Hepatocyte (in vitro differentiated cells): ENCODE results near the gene CTBP1. TPM values are rescaled to one million over a fixed set of nuclear protein-coding genes. Genes with fewer than 3 reads are reported as not detected.
A peak's percentile ranks its signal among the peaks of the same experiment; 100 is the strongest.

Experiments
- DNase-seq: peaks from one replicate; pipeline ENCODE4 v3.0.0-alpha.2; 2016; ENCODE audit warnings: low spot score
- H2AFZ ChIP-seq: fragments of 200-600 bp; sonication (generic); 2 replicates; pipeline ENCODE4 v1.6.0; 2016; ENCODE audit warnings: antibody characterized with exemption, mild to moderate bottlenecking
- H3K27ac ChIP-seq: fragments of 200-600 bp; sonication (generic); 2 replicates; pipeline ENCODE4 v1.5.1; 2016; ENCODE audit warnings: mild to moderate bottlenecking
- H3K27me3 ChIP-seq: fragments of 200-600 bp; sonication (generic); 2 replicates; pipeline ENCODE4 v1.6.1; 2016
- H3K36me3 ChIP-seq: fragments of 200-600 bp; sonication (generic); replicated peaks from 2 replicates; pipeline ENCODE4 v1.5.1; 2016; ENCODE audit warnings: low read depth; ENCODE audit not compliant: insufficient read depth
- H3K4me1 ChIP-seq: fragments of 200-600 bp; sonication (generic); 2 replicates; pipeline ENCODE4 v1.5.1; 2016; ENCODE audit warnings: mild to moderate bottlenecking, moderate library complexity; ENCODE audit not compliant: insufficient read depth
- H3K4me2 ChIP-seq: fragments of 200-600 bp; sonication (generic); 2 replicates; pipeline ENCODE4 v1.6.0; 2016
- H3K4me3 ChIP-seq: fragments of 200-600 bp; sonication (generic); 2 replicates; pipeline ENCODE4 v1.5.1; 2016; ENCODE audit warnings: mild to moderate bottlenecking
- H3K79me2 ChIP-seq: fragments of 200-600 bp; sonication (generic); 2 replicates; pipeline ENCODE4 v1.6.0; 2017; ENCODE audit warnings: mild to moderate bottlenecking
- H3K9me2 ChIP-seq: fragments of 200-600 bp; sonication (generic); replicated peaks from 2 replicates; pipeline ENCODE4 v1.6.0; 2017; ENCODE audit warnings: mild to moderate bottlenecking; ENCODE audit not compliant: insufficient read depth
- H3K9me3 ChIP-seq: fragments of 200-600 bp; sonication (generic); 2 replicates; pipeline ENCODE4 v1.5.1; 2016; ENCODE audit warnings: low read depth, mild to moderate bottlenecking
- H4K20me1 ChIP-seq: fragments of 200-600 bp; sonication (generic); 2 replicates; pipeline ENCODE4 v1.6.0; 2016; ENCODE audit warnings: mild to moderate bottlenecking; ENCODE audit not compliant: insufficient read depth, poor library complexity, severe bottlenecking
- CTCF ChIP-seq: fragments of 200-600 bp; sonication (generic); IDR thresholded peaks from 2 replicates; pipeline ENCODE4 v1.5.1; 2016; ENCODE audit warnings: antibody characterized with exemption, mild to moderate bottlenecking; ENCODE audit not compliant: poor library complexity
- EZH2 ChIP-seq: fragments of 200-600 bp; sonication (generic); IDR thresholded peaks from 2 replicates; pipeline ENCODE4 v1.6.1; 2016; ENCODE audit warnings: antibody characterized with exemption, mild to moderate bottlenecking, borderline replicate concordance
- EZH2phosphoT487 ChIP-seq: fragments of 200-600 bp; sonication (generic); IDR thresholded peaks from one replicate; pipeline ENCODE4 v1.6.1; 2018; ENCODE audit warnings: antibody characterized with exemption, mild to moderate bottlenecking, low read depth, moderate library complexity; ENCODE audit not compliant: unreplicated experiment, severe bottlenecking
- WGBS: methylation state at CpG from one replicate; pipeline ENCODE4 v1.1.6; 2016; ENCODE audit warnings: low lambda C conversion rate; ENCODE audit errors: missing lambda C conversion rate; 5-methylcytosine and 5-hydroxymethylcytosine counted together
- polyA plus RNA-seq: library from polyadenylated mRNA; unstranded; fragments of >200 nt; fragmentation: Nextera tagmentation; extraction: Ambion mirVana; gene quantifications from 2 replicates; pipeline ENCODE4 v1.2.1, GENCODE V29; 2016
- total RNA-seq: library from RNA; depleted of rRNA; stranded (reverse); fragments of >200 nt; gene quantifications from 2 replicates; pipeline ENCODE4 v1.2.3, GENCODE V29; 2014

CTBP1 gene
- total and polyA plus RNA-seq, 2 experiments from 2014 or later, result 169 to 179 TPM

- H3K9me2 ChIP-seq, result no peaks in the 10 kb centered on the region
- H3K79me2 ChIP-seq, result peaks cover 12% of the 10 kb centered on the region
- peaks cover 26% of the 10 kb centered on the region for H3K4me1 ChIP-seq
- H3K4me3 ChIP-seq, result no peak overlapping the region
- no peak for DNase-seq
- peaks cover 25% of the 10 kb centered on the region for H3K27me3 ChIP-seq
- TF ChIP-seq CTCF (no peak), EZH2 (no peak), EZH2phosphoT487 (no peak)
- H3K9me3 ChIP-seq, result no peaks in the 10 kb centered on the region
- peaks cover 8% of the 10 kb centered on the region for H4K20me1 ChIP-seq
- H3K36me3 ChIP-seq, result no peaks in the 10 kb centered on the region
- WGBS, result 90% methylated on average over 21 of the region's 21 CpGs
- H3K4me2 ChIP-seq, result peak overlapping the region; percentile 90
- H3K27ac ChIP-seq, result no peak overlapping the region
- H2AFZ ChIP-seq, result no peak overlapping the region
These were observed 80.5 kb downstream of the CTBP1 start for GRCh38 chr4:1168191-1169101.

- peaks cover 25% of the 10 kb centered on the region for H3K27me3 ChIP-seq
- peaks cover 12% of the 10 kb centered on the region for H3K79me2 ChIP-seq
- peak overlapping the region; percentile 74 for H2AFZ ChIP-seq
- H4K20me1 ChIP-seq, result peaks cover 8% of the 10 kb centered on the region
- WGBS, result 15% methylated on average over 51 of the region's 51 CpGs
- H3K9me3 ChIP-seq, result no peaks in the 10 kb centered on the region
- H3K4me3 ChIP-seq, result no peak overlapping the region
- no peak overlapping the region for H3K27ac ChIP-seq
- H3K36me3 ChIP-seq, result no peaks in the 10 kb centered on the region
- peak; percentile 91 for DNase-seq
- TF ChIP-seq EZH2phosphoT487 (no peak), CTCF (peak; percentile 85)
- no peaks in the 10 kb centered on the region for H3K9me2 ChIP-seq
- H3K4me1 ChIP-seq, result peaks cover 19% of the 10 kb centered on the region
- peak overlapping the region; percentile 90 for H3K4me2 ChIP-seq
These were observed 81.5 kb downstream of the CTBP1 start for GRCh38 chr4:1167244-1167949.

- H3K79me2 ChIP-seq, result peaks cover 10% of the 10 kb centered on the region
- DNase-seq, result no peak
- H3K27me3 ChIP-seq, result peaks cover 19% of the 10 kb centered on the region
- H3K27ac ChIP-seq, result no peak overlapping the region
- 75% methylated on average over 24 of the region's 24 CpGs for whole genome bisulfite sequencing
- H4K20me1 ChIP-seq, result peaks cover 8% of the 10 kb centered on the region
- no peak overlapping the region for H2AFZ ChIP-seq
- peaks cover 12% of the 10 kb centered on the region for H3K4me1 ChIP-seq
- H3K9me2 ChIP-seq, result no peaks in the 10 kb centered on the region
- no peaks in the 10 kb centered on the region for H3K9me3 ChIP-seq
- no peaks in the 10 kb centered on the region for H3K36me3 ChIP-seq
- H3K4me2 ChIP-seq, result peak overlapping the region; percentile 90
- H3K4me3 ChIP-seq, result no peak overlapping the region
- TF ChIP-seq EZH2 (no peak), EZH2phosphoT487 (no peak), CTCF (no peak)
These were observed 82.3 kb downstream of the CTBP1 start for GRCh38 chr4:1166509-1167243.
